Activated gamma-delta T cell treated with anti-CD3 and anti-CD28 coated beads, Interleukin-2, amount 50 U/mL, for 16 hours (primary cell): ENCODE measurements around the gene NLRP13.

Experiments used
- DNase-seq: peaks from one replicate; pipeline ENCODE4 v3.0.0-alpha.2; 2020; ENCODE audit warnings: low read depth

NLRP13 gene

GRCh38 chr19:55902080-55902751, 29.9 kb downstream of the NLRP13 start:
- no peak for DNase-seq

GRCh38 chr19:55901369-55902079, 30.6 kb downstream of the NLRP13 start:
- no peak for DNase-seq

- no peak for DNase-seq
Observed at GRCh38 chr19:55898911-55899310, 33.2 kb downstream of the NLRP13 start.

- DNase-seq: no peak
Observed at GRCh38 chr19:55882626-55883025, 49.5 kb downstream of the NLRP13 start.

- no peak for DNase-seq
Observed at GRCh38 chr19:55877211-55877610, 54.9 kb downstream of the NLRP13 start.

- no peak for DNase-seq
Observed at GRCh38 chr19:55870736-55871135, 61.4 kb downstream of the NLRP13 start.

- no peak for DNase-seq
Observed at GRCh38 chr19:55867101-55867500, 65.0 kb downstream of the NLRP13 start.

GRCh38 chr19:55866521-55866920, 65.6 kb downstream of the NLRP13 start:
- no peak for DNase-seq

GRCh38 chr19:55858969-55859368, 73.2 kb downstream of the NLRP13 start:
- DNase-seq: no peak

GRCh38 chr19:55858401-55858800, 73.7 kb downstream of the NLRP13 start:
- DNase-seq: no peak

- no peak for DNase-seq
Observed at GRCh38 chr19:55857974-55858373, 74.2 kb downstream of the NLRP13 start.

GRCh38 chr19:55857149-55857548, 75.0 kb downstream of the NLRP13 start:
- no peak for DNase-seq

- no peak for DNase-seq
Observed at GRCh38 chr19:55855160-55855559, 77.0 kb downstream of the NLRP13 start.
